ENCODE data around the gene TEX54. TPM values are rescaled to one million over a fixed set of nuclear protein-coding genes. Genes with fewer than 3 reads are reported as not detected.
A peak's percentile ranks its signal among the peaks of the same experiment; 100 is the strongest.

The TEX54 gene
- total RNA-seq: not detected

DNA sequence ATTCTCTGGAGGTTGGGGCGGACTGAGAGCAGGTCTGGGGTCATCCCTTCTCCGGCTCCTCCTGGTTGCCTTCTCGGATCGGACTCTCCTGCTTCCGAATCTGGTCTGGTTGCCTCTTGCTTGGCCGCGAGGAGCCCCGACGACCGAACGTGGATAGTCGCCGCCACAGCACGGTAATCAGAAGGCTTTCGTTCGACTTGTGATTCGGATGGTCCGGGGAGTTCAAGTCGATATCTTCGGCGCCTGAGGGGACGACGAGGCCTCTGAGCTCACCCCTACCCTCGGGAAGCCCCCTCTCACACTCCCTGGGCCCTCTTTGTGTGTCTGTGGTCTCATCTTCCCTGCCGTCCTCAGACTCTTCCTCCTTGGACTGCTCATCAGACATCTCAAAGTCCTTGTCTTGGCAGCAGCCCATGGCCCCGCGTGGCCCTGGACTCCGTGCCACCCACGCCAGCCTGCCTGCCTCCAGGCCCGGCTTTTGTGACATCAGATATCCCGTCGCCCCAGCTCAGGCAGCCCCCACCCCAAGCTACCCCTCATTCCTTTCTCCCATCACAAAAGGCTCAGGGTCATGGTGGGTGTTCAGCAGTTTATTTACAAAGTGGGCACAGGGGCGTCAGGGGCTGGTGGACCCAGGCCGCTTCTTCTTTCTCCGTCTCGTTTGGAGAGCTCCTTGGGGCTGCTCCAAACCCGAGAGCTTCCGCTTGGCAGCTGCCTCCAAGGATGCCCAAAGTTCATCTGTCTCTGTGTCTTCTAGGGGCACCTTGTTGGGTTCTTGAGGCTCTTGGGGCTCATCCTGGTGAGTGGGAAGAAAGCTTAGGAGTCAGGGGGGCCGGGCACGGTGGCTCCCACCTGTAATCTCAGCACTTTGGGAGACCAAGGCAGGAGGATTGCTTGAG lies at the start of gene TEX54:
TEX54 (minus strand) TSS at position 506 of the 899 bp plus-strand sequence.
- Histone ChIP-seq H3K4me1 (peaks cover 0 to 46% (median 13%) of the 10 kb centered on the region in 4 donors), H3K36me3 (peaks cover 0 to 30% (median 0%) of the 10 kb centered on the region in 3 donors), H3K27me3 (no peaks in the 10 kb centered on the region), H3K27ac (peak within 1 kb of the TSS; percentile 86 to 100 (median 98)), H3K9me3 (no peaks in the 10 kb centered on the region), H3K4me3 (peak within 1 kb of the TSS; percentile 65 to 99 (median 86))
- peak in 1 of 3 donors; percentile 66 for DNase-seq
- TF ChIP-seq, protein P1, sequence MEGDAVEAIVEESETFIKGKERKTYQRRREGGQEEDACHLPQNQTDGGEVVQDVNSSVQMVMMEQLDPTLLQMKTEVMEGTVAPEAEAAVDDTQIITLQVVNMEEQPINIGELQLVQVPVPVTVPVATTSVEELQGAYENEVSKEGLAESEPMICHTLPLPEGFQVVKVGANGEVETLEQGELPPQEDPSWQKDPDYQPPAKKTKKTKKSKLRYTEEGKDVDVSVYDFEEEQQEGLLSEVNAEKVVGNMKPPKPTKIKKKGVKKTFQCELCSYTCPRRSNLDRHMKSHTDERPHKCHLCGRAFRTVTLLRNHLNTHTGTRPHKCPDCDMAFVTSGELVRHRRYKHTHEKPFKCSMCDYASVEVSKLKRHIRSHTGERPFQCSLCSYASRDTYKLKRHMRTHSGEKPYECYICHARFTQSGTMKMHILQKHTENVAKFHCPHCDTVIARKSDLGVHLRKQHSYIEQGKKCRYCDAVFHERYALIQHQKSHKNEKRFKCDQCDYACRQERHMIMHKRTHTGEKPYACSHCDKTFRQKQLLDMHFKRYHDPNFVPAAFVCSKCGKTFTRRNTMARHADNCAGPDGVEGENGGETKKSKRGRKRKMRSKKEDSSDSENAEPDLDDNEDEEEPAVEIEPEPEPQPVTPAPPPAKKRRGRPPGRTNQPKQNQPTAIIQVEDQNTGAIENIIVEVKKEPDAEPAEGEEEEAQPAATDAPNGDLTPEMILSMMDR (IDR thresholded peaks at IDR 0.05): no peak
- no peak for TF ChIP-seq POLR2A (IDR thresholded peaks at IDR 0.05)

DNA sequence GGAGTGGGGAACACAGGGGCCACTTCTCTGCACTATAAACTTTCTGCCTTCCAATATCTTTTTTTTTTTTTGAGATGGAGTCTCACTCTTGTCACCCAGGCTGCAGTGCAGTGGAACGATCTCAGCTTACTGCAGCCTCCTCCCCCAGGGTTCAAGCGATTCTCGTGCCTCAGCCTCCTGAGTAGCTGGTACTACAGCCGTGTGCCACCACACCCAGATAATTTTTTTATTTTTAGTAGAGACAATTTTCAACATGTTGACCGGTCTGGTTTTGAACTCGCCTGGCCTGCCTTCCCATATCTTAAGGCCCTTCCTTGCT lies 49.7 kb upstream of the TEX54 start:
- Histone ChIP-seq H3K36me3 (peaks cover 0 to 49% (median 0%) of the 10 kb centered on the region in 3 donors), H3K9me3 (no peaks in the 10 kb centered on the region), H3K27ac (peak overlapping the region; percentile 97 to 99 (median 97)), H3K4me3 (peak overlapping the region; percentile 80 to 97 (median 90)), H3K27me3 (no peaks in the 10 kb centered on the region), H3K4me1 (peaks cover 0 to 57% (median 15%) of the 10 kb centered on the region in 4 donors)
- no peak for TF ChIP-seq POLR2A (IDR thresholded peaks at IDR 0.05)
- TF ChIP-seq, protein P1 (IDR thresholded peaks at IDR 0.05): no peak
- no peak for DNase-seq

DNA sequence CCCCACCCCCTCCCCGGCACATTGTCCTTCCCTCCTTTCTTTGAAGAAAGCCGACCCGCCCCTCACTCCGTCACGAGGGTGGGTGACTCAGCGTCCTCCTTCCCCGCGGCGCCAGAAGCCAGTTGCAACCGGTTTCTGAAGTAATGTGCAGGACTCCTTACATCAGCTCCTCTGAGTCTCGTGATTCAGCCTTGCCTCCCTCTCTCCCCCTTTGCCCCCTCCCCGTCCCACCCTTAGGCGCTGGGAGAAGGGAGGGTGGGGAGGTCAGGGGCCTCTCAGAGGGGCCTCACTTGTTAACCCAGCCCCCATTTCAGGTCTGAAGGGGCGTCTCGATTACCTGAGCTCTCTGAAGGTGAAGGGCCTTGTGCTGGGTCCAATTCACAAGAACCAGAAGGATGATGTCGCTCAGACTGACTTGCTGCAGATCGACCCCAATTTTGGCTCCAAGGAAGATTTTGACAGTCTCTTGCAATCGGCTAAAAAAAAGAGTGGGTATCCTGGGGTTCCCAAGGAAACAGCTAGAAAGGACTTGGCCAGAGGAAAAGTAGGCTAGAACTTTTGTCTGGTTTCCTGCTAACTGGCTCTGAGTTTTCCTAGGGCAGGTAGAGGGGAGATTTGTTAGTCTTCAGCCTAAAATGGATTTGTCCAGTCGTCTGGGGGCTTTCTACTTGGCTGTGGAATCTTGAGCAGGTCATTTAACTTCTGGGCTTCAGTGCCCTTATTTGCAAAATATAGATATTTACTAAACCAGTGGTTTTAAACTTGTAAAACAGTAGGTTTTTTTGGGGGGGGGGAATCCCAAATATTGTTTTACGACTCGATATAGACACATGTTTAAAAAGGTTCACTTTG lies 49.2 kb upstream of the TEX54 start:
- no peaks in the 10 kb centered on the region for H3K27me3 ChIP-seq
- peak; percentile 87 to 96 (median 93) for DNase-seq
- H3K27ac ChIP-seq: peak overlapping the region; percentile 97 to 99 (median 97)
- H3K36me3 ChIP-seq: peaks cover 0 to 43% (median 0%) of the 10 kb centered on the region in 3 donors
- H3K9me3 ChIP-seq: no peaks in the 10 kb centered on the region
- TF ChIP-seq POLR2A (IDR thresholded peaks at IDR 0.05): peak in 1 of 2 donors; percentile 62
- TF ChIP-seq, protein P1 (IDR thresholded peaks at IDR 0.05): no peak
- H3K4me3 ChIP-seq: peak overlapping the region; percentile 80 to 97 (median 90)
- peaks cover 0 to 51% (median 15%) of the 10 kb centered on the region in 4 donors for H3K4me1 ChIP-seq

DNA sequence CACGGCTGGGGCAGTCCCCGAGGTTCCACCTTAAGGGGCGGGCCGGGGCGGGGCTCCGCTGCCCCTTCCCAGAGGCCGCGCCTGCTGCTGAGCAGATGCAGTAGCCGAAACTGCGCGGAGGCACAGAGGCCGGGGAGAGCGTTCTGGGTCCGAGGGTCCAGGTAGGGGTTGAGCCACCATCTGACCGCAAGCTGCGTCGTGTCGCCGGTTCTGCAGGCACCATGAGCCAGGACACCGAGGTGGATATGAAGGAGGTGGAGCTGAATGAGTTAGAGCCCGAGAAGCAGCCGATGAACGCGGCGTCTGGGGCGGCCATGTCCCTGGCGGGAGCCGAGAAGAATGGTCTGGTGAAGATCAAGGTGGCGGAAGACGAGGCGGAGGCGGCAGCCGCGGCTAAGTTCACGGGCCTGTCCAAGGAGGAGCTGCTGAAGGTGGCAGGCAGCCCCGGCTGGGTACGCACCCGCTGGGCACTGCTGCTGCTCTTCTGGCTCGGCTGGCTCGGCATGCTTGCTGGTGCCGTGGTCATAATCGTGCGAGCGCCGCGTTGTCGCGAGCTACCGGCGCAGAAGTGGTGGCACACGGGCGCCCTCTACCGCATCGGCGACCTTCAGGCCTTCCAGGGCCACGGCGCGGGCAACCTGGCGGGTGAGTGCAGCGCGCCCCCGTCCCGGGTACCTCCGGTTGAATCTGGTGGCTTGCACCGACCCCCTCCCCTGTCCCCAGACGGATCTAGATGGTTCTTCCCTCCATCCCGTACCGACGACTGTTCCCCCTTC lies 48.4 kb upstream of the TEX54 start, which contains the start of gene SLC3A2:
SLC3A2 (plus strand) TSS at position 94 of the 776 bp plus-strand sequence; CDS start at position 222, 128 bp downstream.
- Histone ChIP-seq H3K4me1 (peaks cover 0 to 50% (median 15%) of the 10 kb centered on the region in 4 donors), H3K36me3 (peaks cover 0 to 35% (median 0%) of the 10 kb centered on the region in 3 donors), H3K9me3 (no peaks in the 10 kb centered on the region), H3K27me3 (no peaks in the 10 kb centered on the region), H3K4me3 (peak within 1 kb of the TSS; percentile 80 to 97 (median 90)), H3K27ac (peak within 1 kb of the TSS; percentile 97 to 99 (median 97))
- TF ChIP-seq, protein P1 (IDR thresholded peaks at IDR 0.05): peak; percentile 54 to 80 (median 69)
- peak; percentile 97 to 99 for TF ChIP-seq POLR2A (IDR thresholded peaks at IDR 0.05)
- DNase-seq: peak; percentile 94 to 96 (median 94)

Data from Peyer's patch (tissue), 4 donors.